GM10248 (cell line): ENCODE results near the gene ATP11A.
A peak's percentile ranks its signal among the peaks of the same experiment; 100 is the strongest.

ENCODE experiments used
- CTCF ChIA-PET: fragments of 300-600 bp; sonication (Branson Sonifier 250); formaldehyde crosslinking; extraction: SDS; loops from one replicate; lab custom pipeline; 2021; ENCODE audit warnings: antibody characterized with exemption; lab: Yijun Ruan, JAX
- POLR2A ChIA-PET: fragments of 350-650 bp; sonication (Branson Sonifier 250); formaldehyde crosslinking; extraction: SDS; loops from one replicate; lab custom pipeline; 2020; ENCODE audit warnings: antibody characterized with exemption; lab: Yijun Ruan, JAX
- DNase-seq: peaks from one replicate; pipeline ENCODE4 v3.0.0; 2012; ENCODE audit errors: extremely low spot score
- TF ChIP-seq, protein P1 (sequence below): IDR thresholded peaks from 2 replicates; pipeline ENCODE4 v1.5.1; 2012; ENCODE audit warnings: mild to moderate bottlenecking, low read depth; ENCODE audit errors: extremely low read depth, missing control alignments, control extremely low read depth

ATP11A gene

DNA sequence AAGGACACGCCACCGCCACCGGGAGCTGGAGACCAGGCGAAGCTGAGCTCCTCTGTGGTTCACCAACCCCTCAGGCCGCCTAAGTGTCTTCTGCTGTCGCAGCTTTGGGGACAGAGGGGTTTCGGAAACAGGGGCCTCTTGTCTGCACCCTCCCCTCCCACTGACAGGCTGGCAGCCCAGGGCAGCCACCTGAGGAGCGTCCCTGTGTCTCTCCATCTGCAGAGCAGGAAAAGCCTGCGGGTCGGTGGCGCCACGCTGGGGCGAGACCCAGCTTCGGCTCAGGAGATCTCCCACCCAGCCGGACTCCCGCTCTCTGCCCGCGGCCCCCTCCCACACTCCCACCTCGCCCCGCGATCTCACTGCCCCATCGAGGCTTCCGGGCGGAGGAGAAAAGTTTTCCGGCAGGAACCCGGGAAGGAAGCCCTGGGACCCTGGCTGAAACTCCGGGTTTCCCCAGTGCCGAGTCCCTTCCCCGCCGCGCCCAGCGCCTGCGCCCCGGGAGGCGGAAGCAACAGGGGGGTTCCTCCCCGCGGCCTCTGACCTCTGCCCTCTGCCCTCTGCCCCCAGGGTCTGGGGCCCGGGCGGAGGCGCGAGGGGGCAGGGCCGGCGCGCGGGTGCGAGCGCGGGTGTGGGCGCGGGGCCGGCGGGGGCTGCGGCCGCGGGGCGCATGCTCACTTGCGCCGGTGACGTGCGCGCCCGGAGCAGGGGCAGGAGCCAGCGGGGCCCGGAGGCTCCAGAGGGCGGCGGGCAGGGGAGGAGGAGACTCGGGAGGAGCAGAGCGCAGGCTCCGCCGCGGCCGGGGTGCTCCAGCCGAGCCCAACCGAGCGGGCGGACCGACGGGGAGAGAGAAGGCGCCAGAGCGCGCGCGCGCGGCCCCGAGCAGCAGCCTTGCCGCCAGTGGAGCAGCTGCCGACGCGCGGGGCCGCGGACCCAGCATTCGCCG, at the start of gene ATP11A:
Gene ATP11A, plus strand, starts transcription at position 736 of the 943 bp plus-strand sequence. CDS start 379 bp downstream, outside the sequence.
- peak; percentile 95 for DNase-seq
- TF ChIP-seq, protein P1, sequence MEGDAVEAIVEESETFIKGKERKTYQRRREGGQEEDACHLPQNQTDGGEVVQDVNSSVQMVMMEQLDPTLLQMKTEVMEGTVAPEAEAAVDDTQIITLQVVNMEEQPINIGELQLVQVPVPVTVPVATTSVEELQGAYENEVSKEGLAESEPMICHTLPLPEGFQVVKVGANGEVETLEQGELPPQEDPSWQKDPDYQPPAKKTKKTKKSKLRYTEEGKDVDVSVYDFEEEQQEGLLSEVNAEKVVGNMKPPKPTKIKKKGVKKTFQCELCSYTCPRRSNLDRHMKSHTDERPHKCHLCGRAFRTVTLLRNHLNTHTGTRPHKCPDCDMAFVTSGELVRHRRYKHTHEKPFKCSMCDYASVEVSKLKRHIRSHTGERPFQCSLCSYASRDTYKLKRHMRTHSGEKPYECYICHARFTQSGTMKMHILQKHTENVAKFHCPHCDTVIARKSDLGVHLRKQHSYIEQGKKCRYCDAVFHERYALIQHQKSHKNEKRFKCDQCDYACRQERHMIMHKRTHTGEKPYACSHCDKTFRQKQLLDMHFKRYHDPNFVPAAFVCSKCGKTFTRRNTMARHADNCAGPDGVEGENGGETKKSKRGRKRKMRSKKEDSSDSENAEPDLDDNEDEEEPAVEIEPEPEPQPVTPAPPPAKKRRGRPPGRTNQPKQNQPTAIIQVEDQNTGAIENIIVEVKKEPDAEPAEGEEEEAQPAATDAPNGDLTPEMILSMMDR, result peak; percentile 20
- ChIA-PET CTCF (interaction anchor here (1.2 kb wide), 1 partner anchor 184 kb away, joined by 6 read pairs; no protein-coding TSS in a partner anchor), POLR2A (no interaction called here)

DNA sequence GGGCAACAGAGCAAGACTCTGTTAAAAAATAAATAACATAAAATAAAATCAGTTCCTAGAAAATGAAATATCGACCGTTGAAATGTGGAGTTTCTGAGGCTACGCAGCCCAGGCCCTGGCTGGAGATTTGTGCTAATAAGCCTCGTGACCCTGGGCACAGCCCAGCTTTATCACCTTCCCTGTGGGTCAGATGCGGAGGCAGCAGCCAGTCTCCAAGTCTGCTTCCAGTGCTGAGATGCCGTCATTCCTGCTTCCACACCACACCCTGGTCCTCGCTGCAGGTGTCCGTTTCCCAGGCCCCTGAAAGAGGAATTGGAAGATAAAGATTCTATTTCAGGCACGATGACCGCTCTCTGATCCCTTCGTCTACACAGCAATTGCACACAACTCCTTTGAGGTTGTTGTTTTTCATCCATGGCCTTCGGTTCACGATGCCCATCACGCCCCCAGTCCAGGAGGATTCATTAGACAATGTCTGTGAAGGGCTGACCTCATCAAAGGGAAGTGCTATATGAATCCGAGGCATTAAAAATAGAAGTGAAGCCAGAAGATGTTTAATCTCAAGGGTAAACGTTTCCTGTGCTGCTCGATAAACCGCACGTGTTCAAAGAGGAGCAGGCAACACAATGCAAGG, 48.3 kb upstream of the ATP11A start:
- TF ChIP-seq, protein P1, result no peak
- CTCF ChIA-PET, result interaction anchor here (0.6 to 4.1 kb wide), 15 partner anchors 9 to 251 kb away, joined by 3 to 104 read pairs (median 4); no protein-coding TSS in a partner anchor
- no peak for DNase-seq
- POLR2A ChIA-PET, result no interaction called here

DNA sequence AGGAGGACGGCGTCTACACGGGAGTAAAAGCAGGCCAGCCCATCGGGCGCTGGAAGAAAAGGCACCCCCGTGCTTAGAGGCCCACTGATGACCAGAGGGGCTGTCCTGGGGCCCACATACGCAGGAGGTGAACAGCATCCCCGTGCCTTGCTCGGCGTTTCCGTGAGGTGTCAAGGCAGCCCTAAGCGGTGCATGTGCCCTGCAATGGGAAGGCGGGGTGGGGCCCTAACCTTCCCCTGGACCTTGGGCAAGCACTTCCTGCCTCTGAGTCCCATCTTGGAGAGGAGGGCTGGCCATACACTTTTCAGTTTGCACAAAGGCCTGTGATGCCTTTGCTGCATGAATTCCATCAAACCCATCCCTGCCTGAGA, 47.8 kb upstream of the ATP11A start:
- no peak for DNase-seq
- TF ChIP-seq, protein P1, result no peak
- ChIA-PET CTCF (no interaction called here), POLR2A (no interaction called here)

DNA sequence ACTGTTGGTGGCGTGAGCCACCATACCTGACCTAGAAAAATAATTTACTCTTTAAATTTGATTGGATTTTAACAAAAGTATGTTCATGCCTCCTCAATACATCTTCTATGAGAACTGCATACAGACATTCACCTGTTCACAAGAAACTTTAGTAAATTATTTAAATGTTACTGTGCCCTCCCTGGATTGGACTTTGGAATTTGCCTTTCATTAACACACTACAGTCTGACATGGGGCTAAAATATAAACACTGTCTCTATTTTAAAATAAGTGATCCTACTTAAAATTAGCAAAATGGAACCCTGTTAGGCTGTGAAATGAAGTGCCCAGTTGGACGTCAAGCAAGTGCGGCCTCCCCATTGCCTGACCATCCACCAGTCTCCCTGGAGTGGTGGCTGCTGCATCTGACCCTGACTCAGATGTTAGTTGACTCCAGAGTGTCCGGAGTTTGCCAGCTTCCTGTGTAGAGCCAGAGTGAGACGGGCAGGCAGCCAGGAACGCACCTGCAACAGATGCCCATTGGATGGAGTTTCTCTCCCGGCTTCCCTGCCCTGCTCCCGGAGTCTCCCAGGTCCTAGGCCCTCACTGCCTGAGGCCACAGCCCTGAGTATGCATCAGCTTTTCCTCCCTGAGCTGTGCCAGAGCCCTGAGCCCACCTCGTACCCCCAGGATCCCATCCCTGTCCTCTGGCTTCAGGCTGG, 45.9 kb upstream of the ATP11A start:
- TF ChIP-seq, protein P1, result no peak
- DNase-seq, result no peak
- ChIA-PET POLR2A (no interaction called here), CTCF (interaction anchor here (2.4 kb wide), 1 partner anchor 230 kb away, joined by 10 read pairs; no protein-coding TSS in a partner anchor)

DNA sequence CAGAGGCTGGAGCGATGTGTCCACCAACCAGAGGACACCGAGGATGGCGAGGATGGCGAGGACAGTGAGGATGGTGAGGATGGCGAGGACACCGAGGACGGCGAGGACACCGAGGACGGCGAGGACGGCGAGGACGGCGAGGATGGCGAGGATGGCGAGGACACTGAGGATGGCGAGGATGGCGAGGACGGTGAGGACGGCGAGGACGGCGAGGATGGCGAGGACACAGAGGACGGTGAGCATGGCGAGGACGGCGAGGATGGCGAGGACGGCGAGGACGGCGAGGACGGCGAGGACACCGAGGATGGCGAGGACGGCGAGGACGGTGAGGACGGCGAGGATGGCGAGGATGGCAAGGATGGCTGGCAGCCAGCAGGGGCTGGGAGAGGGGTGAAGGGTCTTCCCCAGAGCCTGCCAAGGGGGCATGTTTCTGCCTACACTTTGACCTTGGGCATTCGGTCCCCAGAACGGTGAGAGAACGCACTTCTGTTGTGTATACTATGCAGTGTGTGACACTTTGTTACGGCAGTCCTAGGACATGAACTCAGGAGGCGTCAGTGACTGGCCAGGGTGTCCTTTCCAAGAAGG, 44.4 kb upstream of the ATP11A start:
- DNase-seq, result no peak
- CTCF ChIA-PET, result interaction anchor here (2.4 kb wide), 1 partner anchor 229 kb away, joined by 10 read pairs; no protein-coding TSS in a partner anchor
- POLR2A ChIA-PET, result no interaction called here
- TF ChIP-seq, protein P1, result no peak

DNA sequence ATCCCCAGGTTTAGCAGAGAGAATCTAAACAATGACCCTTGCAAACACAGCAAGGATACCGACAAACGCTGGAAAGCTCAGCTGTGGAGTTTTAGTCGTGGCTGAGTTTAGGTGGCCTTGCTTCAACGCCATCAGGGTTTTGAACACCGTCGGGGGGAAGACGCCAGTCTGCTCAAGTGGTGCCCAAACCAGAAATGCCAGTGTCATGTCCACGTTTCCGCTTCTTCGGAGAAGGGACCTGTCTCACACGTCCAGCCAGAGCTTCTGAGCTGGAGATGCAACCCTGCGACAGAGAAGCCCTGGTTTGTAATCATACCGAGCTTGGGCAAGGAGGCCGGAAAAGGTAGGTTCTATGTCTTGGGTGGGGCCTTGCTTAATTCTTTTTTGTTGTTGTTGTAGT, 42.6 kb upstream of the ATP11A start:
- POLR2A ChIA-PET, result no interaction called here
- DNase-seq, result no peak
- TF ChIP-seq, protein P1, result no peak
- CTCF ChIA-PET, result interaction anchor here (1.5 kb wide), 1 partner anchor 228 kb away, joined by 3 read pairs; no protein-coding TSS in a partner anchor
